Thoracic aorta (tissue), 2 donors: ENCODE results near the gene NXPH1. TPM values are rescaled to one million over a fixed set of nuclear protein-coding genes. Genes with fewer than 3 reads are reported as not detected.

Source experiments
- ATAC-seq: fragments of 150-250 bp; one replicate; pipeline ENCODE4 v1.8.0; 2017; ENCODE audit warnings: low read depth; ENCODE audit not compliant: insufficient number of reproducible peaks, low FRiP score
- DNase-seq: peaks from one replicate; pipeline ENCODE4 v3.0.0-alpha.2; 2020; ENCODE audit warnings: low spot score
- H3K27ac ChIP-seq, 2 donors: fragments of 200-600 bp; sonication (generic); 1 replicate in 1 of 2; 2 replicates in 1 of 2; pipeline ENCODE4 v1.5.1; 2016; ENCODE audit warnings: mild to moderate bottlenecking in 2 of 2, moderate library complexity in 2 of 2
- H3K27me3 ChIP-seq: fragments of 200-600 bp; sonication (generic); replicated peaks from 2 replicates; pipeline ENCODE4 v1.6.0; 2016; ENCODE audit warnings: mild to moderate bottlenecking; ENCODE audit not compliant: insufficient read depth
- H3K36me3 ChIP-seq: fragments of 200-600 bp; sonication (generic); one replicate; pipeline ENCODE4 v1.5.1; 2016
- H3K4me1 ChIP-seq, 2 donors: fragments of 200-600 bp; sonication (generic); 1 replicate in 1 of 2; 2 replicates in 1 of 2; pipeline versions ENCODE4 v1.5.1 to v1.6.0; 2016; ENCODE audit warnings: low read depth in 2 of 2, mild to moderate bottlenecking in 1 of 2; ENCODE audit not compliant: control insufficient read depth in 1 of 2
- H3K4me3 ChIP-seq: fragments of 200-600 bp; sonication (generic); 2 replicates; pipeline ENCODE4 v1.5.1; 2016; ENCODE audit warnings: mild to moderate bottlenecking
- H3K9me3 ChIP-seq: fragments of 200-600 bp; sonication (generic); 2 replicates; pipeline ENCODE4 v1.5.1; 2016
- total RNA-seq, 2 donors: library from RNA; depleted of rRNA; stranded (reverse); fragments of >200 nt; gene quantifications; one replicate each; pipeline versions ENCODE4 v1.1.0 to v1.2.3, GENCODE V29; 2016
- TF ChIP-seq, protein P1 (sequence below): fragments of 200-600 bp; sonication (generic); IDR thresholded peaks from one replicate; pipeline ENCODE4 v1.5.1; 2019; ENCODE audit warnings: antibody characterized with exemption

The NXPH1 gene
- total RNA-seq, 2 donors from 2014 or later: not detected

DNA sequence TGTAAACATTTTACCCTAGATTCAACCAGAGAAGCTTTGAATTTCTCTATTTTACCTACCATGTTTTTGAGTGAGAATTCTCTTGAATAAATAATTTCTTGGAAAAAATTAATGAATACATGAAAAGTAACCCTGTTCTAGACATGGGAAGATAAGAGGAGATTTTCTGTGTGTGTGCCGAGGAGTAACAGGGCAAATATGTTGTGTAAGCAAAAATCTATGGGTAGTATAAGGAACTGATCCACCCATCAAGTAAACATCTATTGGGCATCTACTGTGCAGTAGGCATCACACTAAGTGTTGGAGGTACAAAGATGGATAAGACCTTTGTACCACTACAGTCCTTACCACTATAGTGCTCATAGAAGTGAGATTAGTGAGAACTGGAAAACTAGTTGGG lies 8.2 kb upstream of the NXPH1 start:
- Histone ChIP-seq H3K4me3 (no peak overlapping the region), H3K4me1 (no peaks in the 10 kb centered on the region), H3K27ac (no peak overlapping the region), H3K9me3 (no peaks in the 10 kb centered on the region), H3K36me3 (no peaks in the 10 kb centered on the region), H3K27me3 (no peaks in the 10 kb centered on the region)
- TF ChIP-seq, protein P1, sequence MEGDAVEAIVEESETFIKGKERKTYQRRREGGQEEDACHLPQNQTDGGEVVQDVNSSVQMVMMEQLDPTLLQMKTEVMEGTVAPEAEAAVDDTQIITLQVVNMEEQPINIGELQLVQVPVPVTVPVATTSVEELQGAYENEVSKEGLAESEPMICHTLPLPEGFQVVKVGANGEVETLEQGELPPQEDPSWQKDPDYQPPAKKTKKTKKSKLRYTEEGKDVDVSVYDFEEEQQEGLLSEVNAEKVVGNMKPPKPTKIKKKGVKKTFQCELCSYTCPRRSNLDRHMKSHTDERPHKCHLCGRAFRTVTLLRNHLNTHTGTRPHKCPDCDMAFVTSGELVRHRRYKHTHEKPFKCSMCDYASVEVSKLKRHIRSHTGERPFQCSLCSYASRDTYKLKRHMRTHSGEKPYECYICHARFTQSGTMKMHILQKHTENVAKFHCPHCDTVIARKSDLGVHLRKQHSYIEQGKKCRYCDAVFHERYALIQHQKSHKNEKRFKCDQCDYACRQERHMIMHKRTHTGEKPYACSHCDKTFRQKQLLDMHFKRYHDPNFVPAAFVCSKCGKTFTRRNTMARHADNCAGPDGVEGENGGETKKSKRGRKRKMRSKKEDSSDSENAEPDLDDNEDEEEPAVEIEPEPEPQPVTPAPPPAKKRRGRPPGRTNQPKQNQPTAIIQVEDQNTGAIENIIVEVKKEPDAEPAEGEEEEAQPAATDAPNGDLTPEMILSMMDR: no peak
- no peak for DNase-seq
- no peak for ATAC-seq

DNA sequence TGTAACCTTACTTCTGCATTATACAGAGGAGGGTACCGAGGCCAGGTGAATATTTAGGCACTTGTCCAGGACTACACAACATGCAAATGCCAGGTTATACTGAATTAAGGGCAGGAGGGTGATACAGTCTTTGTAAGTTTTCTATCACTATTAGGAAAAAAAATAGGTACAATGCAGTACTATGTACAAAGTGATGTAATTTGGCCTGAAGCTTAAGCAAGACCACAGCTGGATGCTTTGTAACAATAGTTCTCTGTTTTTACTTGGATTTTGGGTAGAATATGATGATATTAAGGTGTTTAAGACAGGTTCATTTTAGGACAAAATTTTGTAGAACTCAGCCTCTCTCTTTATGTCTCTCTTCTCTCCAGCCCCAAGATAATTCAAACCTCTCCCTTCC lies 2.8 kb upstream of the NXPH1 start:
- H3K27me3 ChIP-seq: no peaks in the 10 kb centered on the region
- no peak for ATAC-seq

DNA sequence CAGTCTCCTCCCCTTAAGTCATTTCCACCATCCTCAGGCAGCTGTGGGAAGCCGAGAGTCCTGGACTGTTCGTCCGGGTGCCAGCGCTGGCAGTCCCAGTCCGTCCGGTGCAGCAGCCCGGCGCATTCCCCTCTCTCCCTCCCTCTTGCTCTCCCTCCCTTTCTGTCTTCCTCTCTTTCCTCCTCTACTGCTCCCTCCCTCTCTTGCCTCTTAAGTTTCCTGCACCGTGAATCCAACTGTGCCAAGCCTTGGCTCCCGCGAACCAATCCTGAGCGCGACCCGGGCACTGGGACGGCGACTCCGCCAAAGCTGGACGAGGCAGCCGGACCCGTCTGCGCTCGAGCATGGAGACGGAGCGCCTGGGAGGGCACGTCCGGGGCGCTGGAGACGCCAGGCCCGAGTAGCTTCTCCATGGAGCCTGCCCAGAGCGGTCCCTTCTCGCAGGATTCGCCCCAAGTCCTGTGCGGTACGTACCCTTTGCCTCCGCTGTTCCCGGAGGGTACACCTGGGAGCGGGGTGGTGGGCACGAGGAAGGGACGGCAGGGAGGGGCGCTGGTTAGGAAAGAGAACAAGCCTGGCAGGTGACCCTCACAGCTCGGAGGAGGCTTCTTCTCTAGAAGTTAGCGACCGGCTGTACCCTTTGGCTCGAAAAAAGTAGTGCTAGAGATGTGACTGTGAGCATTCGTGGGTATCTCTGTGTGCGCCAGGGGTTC lies 1.0 kb downstream of the NXPH1 start:
- ATAC-seq (no peak), DNase-seq (no peak)
- H3K36me3 ChIP-seq: no peaks in the 10 kb centered on the region
- peaks cover 0 to 4% of the 10 kb centered on the region in 2 donors for H3K4me1 ChIP-seq
- H3K9me3 ChIP-seq: no peaks in the 10 kb centered on the region
- TF ChIP-seq, protein P1: no peak
- H3K27me3 ChIP-seq: no peaks in the 10 kb centered on the region
- H3K27ac ChIP-seq: no peak overlapping the region
- H3K4me3 ChIP-seq: no peak overlapping the region

More for the DNA sequence above, 2.8 kb upstream of the NXPH1 start:
- Histone ChIP-seq H3K36me3 (no peaks in the 10 kb centered on the region), H3K9me3 (no peaks in the 10 kb centered on the region), H3K27ac (no peak overlapping the region), H3K4me1 (no peaks in the 10 kb centered on the region), H3K4me3 (no peak overlapping the region)
- no peak for DNase-seq
- TF ChIP-seq, protein P1: no peak

DNA sequence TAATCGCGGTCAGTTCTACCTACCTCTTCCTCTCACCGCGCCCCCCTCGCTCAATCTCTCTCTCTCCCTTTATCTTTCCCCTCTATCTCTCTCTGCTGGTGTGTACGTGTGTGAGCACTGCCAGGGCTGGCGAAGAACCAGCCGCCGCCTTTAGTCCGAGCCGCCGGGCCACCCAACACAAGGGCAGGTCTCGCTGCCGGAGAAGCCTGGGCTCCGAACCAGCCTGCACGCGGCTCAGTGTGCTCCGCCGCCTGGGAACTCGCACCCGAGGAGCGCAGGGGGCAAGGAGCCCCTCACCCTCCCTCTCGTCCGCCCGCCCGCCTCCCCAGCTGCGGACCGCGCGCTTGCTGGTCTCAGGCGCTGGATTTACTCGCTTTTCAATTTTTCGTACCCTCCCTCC lies 1.7 kb downstream of the NXPH1 start:
- no peaks in the 10 kb centered on the region for H3K27me3 ChIP-seq

More for the DNA sequence above, 1.7 kb downstream of the NXPH1 start:
- DNase-seq (no peak), ATAC-seq (no peak)
- Histone ChIP-seq H3K4me3 (no peak overlapping the region), H3K9me3 (no peaks in the 10 kb centered on the region), H3K4me1 (peaks cover 0 to 4% of the 10 kb centered on the region in 2 donors), H3K27ac (no peak overlapping the region), H3K36me3 (no peaks in the 10 kb centered on the region)
- TF ChIP-seq, protein P1: no peak
